OCI-LY1 (cell line): ENCODE results near the gene CEP83.

ENCODE experiments used
- H2AFZ ChIP-seq: fragments of 200-600 bp; sonication (generic), shearing (Covaris generic); 2 replicates; pipeline ENCODE4 v1.6.0; 2014; ENCODE audit warnings: antibody characterized with exemption, mild to moderate bottlenecking, low read length
- H3F3A ChIP-seq: fragments of 200-600 bp; sonication (generic), shearing (Covaris generic); 2 replicates; pipeline ENCODE4 v1.6.0; 2014; ENCODE audit warnings: mild to moderate bottlenecking, antibody characterized with exemption, low read length, moderate library complexity; ENCODE audit not compliant: insufficient read depth
- H3K27ac ChIP-seq: fragments of 200-600 bp; sonication (generic); 2 replicates; pipeline ENCODE4 v1.5.1; 2014; ENCODE audit warnings: low read length, mixed run types, mild to moderate bottlenecking, low read depth; ENCODE audit not compliant: poor library complexity, severe bottlenecking
- H3K27me3 ChIP-seq: fragments of 200-600 bp; sonication (generic); 2 replicates; pipeline ENCODE4 v1.6.0; 2014; ENCODE audit warnings: antibody characterized with exemption, mild to moderate bottlenecking, low read length, moderate library complexity; ENCODE audit not compliant: insufficient read depth
- H3K36me3 ChIP-seq: fragments of 200-600 bp; sonication (generic); 2 replicates; pipeline ENCODE4 v1.6.1; 2014; ENCODE audit warnings: mild to moderate bottlenecking, antibody characterized with exemption, low read length, moderate library complexity, mixed read lengths; ENCODE audit not compliant: insufficient read depth
- H3K4me1 ChIP-seq: fragments of 200-600 bp; sonication (generic); 2 replicates; pipeline ENCODE4 v1.5.1; 2014; ENCODE audit warnings: mild to moderate bottlenecking, low read length, moderate library complexity; ENCODE audit not compliant: insufficient read depth, severe bottlenecking
- H3K4me2 ChIP-seq: fragments of 200-600 bp; sonication (generic), shearing (Covaris generic); 2 replicates; pipeline ENCODE4 v1.6.1; 2014; ENCODE audit warnings: low read length
- H3K4me3 ChIP-seq: fragments of 200-600 bp; sonication (generic); 2 replicates; pipeline ENCODE4 v1.5.1; 2014; ENCODE audit warnings: low read length, low read depth, mild to moderate bottlenecking, mixed read lengths; ENCODE audit not compliant: poor library complexity, severe bottlenecking
- H3K79me2 ChIP-seq: fragments of 200-600 bp; shearing (Covaris generic); 2 replicates; pipeline ENCODE4 v1.6.1; 2016; ENCODE audit warnings: mixed run types, low read length, mixed read lengths; ENCODE audit not compliant: insufficient read depth
- H3K9ac ChIP-seq: fragments of 200-600 bp; sonication (generic), shearing (Covaris generic); 2 replicates; pipeline ENCODE4 v1.6.1; 2014; ENCODE audit warnings: mild to moderate bottlenecking, low read length, mixed read lengths
- H3K9me2 ChIP-seq: fragments of 200-600 bp; sonication (generic), shearing (Covaris generic); 2 replicates; pipeline ENCODE4 v1.6.1; 2014; ENCODE audit warnings: low read depth, mild to moderate bottlenecking, low read length, mixed read lengths
- H3K9me3 ChIP-seq: fragments of 200-600 bp; shearing (Covaris generic); 2 replicates; pipeline ENCODE4 v1.6.1; 2014; ENCODE audit warnings: low read length, mixed read lengths
- H4K20me1 ChIP-seq: fragments of 200-600 bp; sonication (generic), shearing (Covaris generic); 2 replicates; pipeline ENCODE4 v1.6.0; 2016; ENCODE audit warnings: mild to moderate bottlenecking, low read length; ENCODE audit not compliant: insufficient read depth
- CTCF ChIP-seq: fragments of 200-600 bp; sonication (generic), shearing (Covaris generic); IDR thresholded peaks from 2 replicates; pipeline ENCODE4 v1.5.1; 2017; ENCODE audit warnings: mild to moderate bottlenecking, antibody characterized with exemption, low read length, moderate library complexity, mixed read lengths
- EZH2 ChIP-seq: fragments of 200-600 bp; sonication (generic), shearing (Covaris generic); IDR thresholded peaks from 2 replicates; pipeline ENCODE4 v1.8.0; 2017; ENCODE audit warnings: borderline replicate concordance, mixed run types, mild to moderate bottlenecking, antibody characterized with exemption, low read length, moderate library complexity, mixed read lengths

Gene CEP83

GRCh38 chr12:94269316-94269999 is 190.2 kb downstream of the CEP83 start:
- H2AFZ ChIP-seq: no peak overlapping the region
- H4K20me1 ChIP-seq: no peaks in the 10 kb centered on the region
- no peaks in the 10 kb centered on the region for H3K27me3 ChIP-seq
- no peak overlapping the region for H3K9ac ChIP-seq
- H3K4me2 ChIP-seq: no peak overlapping the region
- no peaks in the 10 kb centered on the region for H3K9me3 ChIP-seq
- no peaks in the 10 kb centered on the region for H3F3A ChIP-seq
- no peaks in the 10 kb centered on the region for H3K9me2 ChIP-seq
- TF ChIP-seq EZH2 (no peak), CTCF (no peak)
- H3K36me3 ChIP-seq: no peaks in the 10 kb centered on the region; the same call in 1 of the 2 replicates
- H3K27ac ChIP-seq: no peak overlapping the region
- no peaks in the 10 kb centered on the region for H3K4me1 ChIP-seq
- H3K4me3 ChIP-seq: no peak overlapping the region
- H3K79me2 ChIP-seq: no peaks in the 10 kb centered on the region

- Histone ChIP-seq H3K9ac (no peak overlapping the region), H3K4me2 (no peak overlapping the region), H3K27ac (no peak overlapping the region), H3K9me2 (no peaks in the 10 kb centered on the region), H3K79me2 (no peaks in the 10 kb centered on the region), H3K4me1 (peaks cover 6% of the 10 kb centered on the region), H3K9me3 (no peaks in the 10 kb centered on the region), H3F3A (no peaks in the 10 kb centered on the region), H3K27me3 (no peaks in the 10 kb centered on the region), H3K36me3 (no peaks in the 10 kb centered on the region; the same call in 1 of the 2 replicates), H2AFZ (no peak overlapping the region), H3K4me3 (no peak overlapping the region), H4K20me1 (no peaks in the 10 kb centered on the region)
- TF ChIP-seq EZH2: no peak
- TF ChIP-seq CTCF: no peak
Measured at GRCh38 chr12:94267921-94268471, 191.7 kb downstream of the CEP83 start.

GRCh38 chr12:94267537-94267872 is 192.2 kb downstream of the CEP83 start:
- H3F3A ChIP-seq: no peaks in the 10 kb centered on the region
- TF ChIP-seq CTCF (no peak), EZH2 (no peak)
- H3K36me3 ChIP-seq: no peaks in the 10 kb centered on the region; the same call in 1 of the 2 replicates
- no peaks in the 10 kb centered on the region for H3K9me2 ChIP-seq
- no peaks in the 10 kb centered on the region for H4K20me1 ChIP-seq
- peaks cover 11% of the 10 kb centered on the region for H3K4me1 ChIP-seq
- H3K79me2 ChIP-seq: no peaks in the 10 kb centered on the region
- H3K4me3 ChIP-seq: no peak overlapping the region
- no peak overlapping the region for H3K27ac ChIP-seq
- H3K4me2 ChIP-seq: no peak overlapping the region
- H3K9ac ChIP-seq: no peak overlapping the region
- H2AFZ ChIP-seq: no peak overlapping the region
- H3K27me3 ChIP-seq: no peaks in the 10 kb centered on the region
- no peaks in the 10 kb centered on the region for H3K9me3 ChIP-seq
